ENCODE results near the gene GFM2. TPM values are rescaled to one million over a fixed set of nuclear protein-coding genes. Genes with fewer than 3 reads are reported as not detected.
A peak's percentile ranks its signal among the peaks of the same experiment; 100 is the strongest.
"Not testable (repeated sequence)": the region's sequence is repeated elsewhere in the genome, so short reads cannot be mapped to it uniquely, and the experiment has no call there.

Gene GFM2
- total RNA-seq, 4 donors from 2014 or later: 19.3 to 27.0 (median 24.7) TPM

DNA sequence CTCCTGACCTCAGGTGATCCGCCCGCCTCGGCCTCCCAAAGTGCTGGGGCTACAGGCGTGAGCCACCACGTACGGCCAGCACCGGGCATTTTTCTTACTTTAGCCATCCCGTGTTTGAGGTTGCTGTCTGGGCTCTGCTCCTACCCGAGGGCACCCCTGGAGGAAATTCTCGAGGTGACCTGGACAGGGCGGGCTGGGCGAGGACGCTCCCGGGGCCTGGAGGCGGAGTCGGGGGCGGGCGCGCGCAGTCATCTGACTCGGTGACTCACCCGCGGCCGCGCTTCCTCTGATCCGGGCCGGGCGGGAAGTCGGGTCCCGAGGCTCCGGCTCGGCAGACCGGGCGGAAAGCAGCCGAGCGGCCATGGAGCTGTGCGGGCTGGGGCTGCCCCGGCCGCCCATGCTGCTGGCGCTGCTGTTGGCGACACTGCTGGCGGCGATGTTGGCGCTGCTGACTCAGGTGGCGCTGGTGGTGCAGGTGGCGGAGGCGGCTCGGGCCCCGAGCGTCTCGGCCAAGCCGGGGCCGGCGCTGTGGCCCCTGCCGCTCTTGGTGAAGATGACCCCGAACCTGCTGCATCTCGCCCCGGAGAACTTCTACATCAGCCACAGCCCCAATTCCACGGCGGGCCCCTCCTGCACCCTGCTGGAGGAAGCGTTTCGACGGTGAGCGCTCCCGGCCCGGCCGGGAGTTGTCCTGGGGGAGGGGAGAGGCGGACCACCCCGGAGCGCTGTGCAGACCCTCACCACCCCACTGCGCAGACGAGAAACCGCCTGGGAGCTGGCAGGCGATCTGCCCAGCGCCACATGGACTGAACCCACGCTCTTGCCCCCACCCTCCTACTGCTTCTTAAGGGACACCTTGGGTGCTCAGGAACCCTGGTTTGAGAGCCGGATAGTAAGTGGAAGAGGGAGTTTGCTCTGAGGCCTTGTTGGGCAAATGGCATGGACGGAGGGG lies 81.7 kb downstream of the GFM2 start, which contains the start of gene HEXB:
HEXB (plus strand) TSS at position 334 of the 952 bp plus-strand sequence; CDS start at position 362, 28 bp downstream.
- WGBS, 2 donors (ENCODE audit: low coverage in 1 of 2): 8% methylated on average over 35 of the region's 78 CpGs; no CpG with 5 or more reads in 1 of the 2 donors
- intact Hi-C loops (cut with DNase I; ENCODE audit: low total_unique reads): no loop called here
- Histone ChIP-seq H3K4me3 (peak within 1 kb of the TSS; percentile 65 to 91 (median 88)), H3K4me1 (peaks cover 6 to 24% (median 20%) of the 10 kb centered on the region in 4 donors), H3K27me3 (no peaks in the 10 kb centered on the region), H3K36me3 (peaks cover 0 to 3% (median 1%) of the 10 kb centered on the region in 4 donors), H3K27ac (peak within 1 kb of the TSS; percentile 87 to 92 (median 90)), H3K9me3 (no peaks in the 10 kb centered on the region)
- TF ChIP-seq, protein P1, sequence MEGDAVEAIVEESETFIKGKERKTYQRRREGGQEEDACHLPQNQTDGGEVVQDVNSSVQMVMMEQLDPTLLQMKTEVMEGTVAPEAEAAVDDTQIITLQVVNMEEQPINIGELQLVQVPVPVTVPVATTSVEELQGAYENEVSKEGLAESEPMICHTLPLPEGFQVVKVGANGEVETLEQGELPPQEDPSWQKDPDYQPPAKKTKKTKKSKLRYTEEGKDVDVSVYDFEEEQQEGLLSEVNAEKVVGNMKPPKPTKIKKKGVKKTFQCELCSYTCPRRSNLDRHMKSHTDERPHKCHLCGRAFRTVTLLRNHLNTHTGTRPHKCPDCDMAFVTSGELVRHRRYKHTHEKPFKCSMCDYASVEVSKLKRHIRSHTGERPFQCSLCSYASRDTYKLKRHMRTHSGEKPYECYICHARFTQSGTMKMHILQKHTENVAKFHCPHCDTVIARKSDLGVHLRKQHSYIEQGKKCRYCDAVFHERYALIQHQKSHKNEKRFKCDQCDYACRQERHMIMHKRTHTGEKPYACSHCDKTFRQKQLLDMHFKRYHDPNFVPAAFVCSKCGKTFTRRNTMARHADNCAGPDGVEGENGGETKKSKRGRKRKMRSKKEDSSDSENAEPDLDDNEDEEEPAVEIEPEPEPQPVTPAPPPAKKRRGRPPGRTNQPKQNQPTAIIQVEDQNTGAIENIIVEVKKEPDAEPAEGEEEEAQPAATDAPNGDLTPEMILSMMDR (IDR thresholded peaks at IDR 0.05): peak in 3 of 5 experiments; percentile 9 to 35 (median 30)
- TF ChIP-seq EP300 (IDR thresholded peaks at IDR 0.05; ENCODE audit: low read depth) (no peak), POLR2AphosphoS5 (IDR thresholded peaks at IDR 0.05) (peak; percentile 93 to 94 (median 94)), POLR2A (IDR thresholded peaks at IDR 0.05) (peak; percentile 91)
- in situ Hi-C loops (cut with MboI; ENCODE audit: low pct_ligation_motif_present in 1 of 4, low pct_unique_long_range_greater_than_20kb in 1 of 4, low sequenced_read_pairs in 3 of 4): no loop called here
- peak; percentile 94 for DNase-seq

DNA sequence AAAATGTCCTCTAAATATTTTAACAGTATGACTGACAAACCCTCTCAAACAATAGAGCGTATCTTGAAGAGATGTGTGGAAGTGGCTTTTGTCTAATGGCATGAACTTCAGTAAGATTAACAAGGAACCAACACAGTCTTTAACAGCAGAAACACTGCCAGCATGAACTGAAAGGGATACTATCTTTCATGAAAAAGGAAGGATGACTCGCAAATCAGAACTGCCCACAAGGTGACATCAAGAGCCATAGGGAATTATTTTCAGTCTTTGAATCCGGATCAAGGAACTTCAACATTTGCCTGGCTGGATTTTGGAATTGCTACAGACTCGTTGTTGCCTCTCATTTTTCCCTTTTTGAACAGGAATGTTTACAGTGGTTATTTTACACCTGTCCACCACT lies 87.0 kb downstream of the GFM2 start:
- H3K9me3 ChIP-seq: no peaks in the 10 kb centered on the region
- no peaks in the 10 kb centered on the region for H3K36me3 ChIP-seq
- no peak overlapping the region for H3K4me3 ChIP-seq
- no peak for DNase-seq
- H3K27ac ChIP-seq: no peak overlapping the region
- H3K27me3 ChIP-seq: no peaks in the 10 kb centered on the region
- no peaks in the 10 kb centered on the region for H3K4me1 ChIP-seq
- in situ Hi-C loops (cut with MboI; ENCODE audit: low pct_ligation_motif_present in 1 of 4, low pct_unique_long_range_greater_than_20kb in 1 of 4, low sequenced_read_pairs in 3 of 4) (loop anchor here in 2 of 4 donors (10.0 kb wide), 1 partner anchor 235 kb away; no protein-coding TSS in a partner anchor), intact Hi-C loops (cut with DNase I; ENCODE audit: low total_unique reads) (no loop called here)
- 73 to 88% methylated on average over 3 to 4 of the region's 4 CpGs for WGBS, 2 donors (ENCODE audit: low coverage in 1 of 2)
- TF ChIP-seq, protein P1 (IDR thresholded peaks at IDR 0.05): no peak
- no peak for TF ChIP-seq POLR2AphosphoS5 (IDR thresholded peaks at IDR 0.05)
- no peak for TF ChIP-seq POLR2A (IDR thresholded peaks at IDR 0.05)
- TF ChIP-seq EP300 (IDR thresholded peaks at IDR 0.05; ENCODE audit: low read depth): no peak

DNA sequence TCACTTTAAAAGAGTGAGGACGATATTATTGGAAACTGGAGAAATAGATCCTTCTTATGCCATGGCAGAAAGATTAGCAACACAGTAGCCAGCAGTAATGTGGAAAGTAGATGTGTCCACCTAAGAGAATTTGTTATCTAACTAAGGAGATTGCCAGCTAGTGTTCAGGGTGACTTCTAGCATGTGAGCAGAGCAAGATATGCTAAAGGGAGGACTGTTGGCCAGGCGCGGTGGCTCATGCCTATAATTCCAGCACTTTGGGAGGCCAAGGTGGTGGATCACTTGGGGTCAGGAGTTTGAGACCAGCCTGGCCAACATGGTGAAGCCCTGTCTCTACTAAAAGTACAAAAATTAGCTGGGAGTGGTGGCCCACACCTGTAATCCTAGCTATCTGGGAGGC lies 87.6 kb downstream of the GFM2 start:
- H3K36me3 ChIP-seq; H3K27me3 ChIP-seq; H3K4me1 ChIP-seq; H3K9me3 ChIP-seq; DNase-seq; intact Hi-C loops (cut with DNase I; ENCODE audit: low total_unique reads); H3K4me3 ChIP-seq; H3K27ac ChIP-seq: not testable (repeated sequence)
- in situ Hi-C loops (cut with MboI; ENCODE audit: low pct_ligation_motif_present in 1 of 4, low pct_unique_long_range_greater_than_20kb in 1 of 4, low sequenced_read_pairs in 3 of 4): loop anchor here in 2 of 4 donors (10.0 kb wide), 1 partner anchor 236 kb away; no protein-coding TSS in a partner anchor
- WGBS, 2 donors (ENCODE audit: low coverage in 1 of 2): 86 to 100% methylated on average over 2 to 3 of the region's 3 CpGs

DNA sequence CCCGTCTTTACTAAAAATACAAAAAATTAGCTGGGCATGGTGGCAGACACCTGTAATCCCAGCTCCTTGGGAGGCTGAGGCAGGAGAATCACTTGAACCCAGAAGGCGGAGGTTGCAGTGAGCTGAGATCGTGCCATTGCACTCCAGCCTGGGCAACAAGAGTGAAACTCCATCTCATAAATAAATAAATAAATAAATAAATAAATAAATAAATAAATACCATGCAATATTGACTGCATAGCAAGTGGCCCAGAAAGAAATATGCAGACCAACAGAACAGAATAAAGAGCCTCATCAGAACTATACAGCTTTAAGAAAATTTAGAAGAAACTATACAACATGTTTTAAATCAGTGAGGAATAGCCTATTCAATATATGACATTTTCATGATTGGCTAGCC lies 88.8 kb downstream of the GFM2 start:
- in situ Hi-C loops (cut with MboI; ENCODE audit: low pct_ligation_motif_present in 1 of 4, low pct_unique_long_range_greater_than_20kb in 1 of 4, low sequenced_read_pairs in 3 of 4): loop anchor here in 2 of 4 donors (10.0 kb wide), 1 partner anchor 237 kb away; no protein-coding TSS in a partner anchor
- WGBS, 2 donors (ENCODE audit: low coverage in 1 of 2): 73 to 88% methylated on average over 3 of the region's 3 CpGs
- H3K4me1 ChIP-seq: not testable (repeated sequence)

DNA sequence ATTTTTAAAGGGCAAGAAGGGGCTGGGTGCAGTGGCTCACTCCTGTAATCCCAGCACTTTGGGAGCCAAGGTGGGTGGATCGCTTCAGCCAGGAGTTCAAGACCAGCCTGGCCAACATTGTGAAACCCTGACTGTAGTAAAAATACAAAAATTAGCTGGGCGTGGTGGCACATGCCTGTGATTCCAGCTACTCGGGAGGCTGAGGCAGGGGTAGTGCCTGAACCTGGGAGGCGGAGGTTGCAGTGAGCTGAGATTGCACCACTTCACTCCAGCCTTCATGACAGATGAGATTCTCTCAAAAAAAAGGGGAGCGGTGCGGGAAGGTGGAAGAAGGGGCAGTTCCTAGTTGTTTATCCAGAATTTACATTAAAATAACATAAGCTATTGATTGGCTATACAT lies 90.5 kb downstream of the GFM2 start:
- H3K27me3 ChIP-seq; H3K4me3 ChIP-seq; H3K9me3 ChIP-seq; H3K4me1 ChIP-seq; H3K27ac ChIP-seq; DNase-seq; intact Hi-C loops (cut with DNase I; ENCODE audit: low total_unique reads); H3K36me3 ChIP-seq: not testable (repeated sequence)
- 81 to 92% methylated on average over 5 to 6 of the region's 6 CpGs for WGBS, 2 donors (ENCODE audit: low coverage in 1 of 2)
- in situ Hi-C loops (cut with MboI; ENCODE audit: low pct_ligation_motif_present in 1 of 4, low pct_unique_long_range_greater_than_20kb in 1 of 4, low sequenced_read_pairs in 3 of 4): loop anchor here in 2 of 4 donors (10.0 kb wide), 1 partner anchor 238 kb away; no protein-coding TSS in a partner anchor

More for the DNA sequence above, 88.8 kb downstream of the GFM2 start:
- H3K9me3 ChIP-seq; H3K27ac ChIP-seq; H3K4me3 ChIP-seq; DNase-seq; intact Hi-C loops (cut with DNase I; ENCODE audit: low total_unique reads); H3K27me3 ChIP-seq; H3K36me3 ChIP-seq: not testable (repeated sequence)

Data from transverse colon (tissue), 4 donors.